T-helper 22 cell (primary cell): ENCODE results near the gene INO80C.
"Not testable (repeated sequence)": the region's sequence is repeated elsewhere in the genome, so short reads cannot be mapped to it uniquely, and the experiment has no call there.

Experiments used
- DNase-seq: peaks from one replicate; pipeline ENCODE4 v3.0.0-alpha.2; 2020; ENCODE audit warnings: low read depth

Gene INO80C

GRCh38 chr18:35487525-35487924, 10.2 kb downstream of the INO80C start:
- DNase-seq: not testable (repeated sequence)

GRCh38 chr18:35485852-35486251, 11.9 kb downstream of the INO80C start:
- no peak for DNase-seq

- DNase-seq: no peak
Measured at GRCh38 chr18:35484034-35484433, 13.7 kb downstream of the INO80C start.

- DNase-seq: no peak
Measured at GRCh38 chr18:35481960-35482366, 15.8 kb downstream of the INO80C start.

GRCh38 chr18:35479911-35480586, 17.7 kb downstream of the INO80C start:
- DNase-seq: no peak

GRCh38 chr18:35478520-35479435, 19.0 kb downstream of the INO80C start:
- no peak for DNase-seq

- no peak for DNase-seq
Measured at GRCh38 chr18:35477974-35478373, 19.8 kb downstream of the INO80C start.

- no peak for DNase-seq
Measured at GRCh38 chr18:35477497-35477896, 20.3 kb downstream of the INO80C start.

GRCh38 chr18:35474884-35475283, 22.9 kb downstream of the INO80C start:
- no peak for DNase-seq

GRCh38 chr18:35473562-35473961, 24.2 kb downstream of the INO80C start:
- no peak for DNase-seq

GRCh38 chr18:35470435-35470834, 27.3 kb downstream of the INO80C start:
- no peak for DNase-seq

- DNase-seq: no peak
Measured at GRCh38 chr18:35469725-35470124, 28.0 kb downstream of the INO80C start.

- DNase-seq: no peak
Measured at GRCh38 chr18:35468711-35469110, 29.0 kb downstream of the INO80C start.

- no peak for DNase-seq
Measured at GRCh38 chr18:35467624-35468016, 30.1 kb downstream of the INO80C start.

- no peak for DNase-seq
Measured at GRCh38 chr18:35466815-35467623, 30.7 kb downstream of the INO80C start.

- DNase-seq: no peak
Measured at GRCh38 chr18:35466334-35466733, 31.4 kb downstream of the INO80C start.

GRCh38 chr18:35465329-35465728, 32.4 kb downstream of the INO80C start:
- no peak for DNase-seq

- no peak for DNase-seq
Measured at GRCh38 chr18:35464831-35465279, 32.9 kb downstream of the INO80C start.

- DNase-seq: no peak
Measured at GRCh38 chr18:35463827-35464226, 33.9 kb downstream of the INO80C start.

GRCh38 chr18:35463050-35463449, 34.7 kb downstream of the INO80C start:
- DNase-seq: no peak

- DNase-seq: no peak
Measured at GRCh38 chr18:35460736-35461161, 37.0 kb downstream of the INO80C start.

GRCh38 chr18:35459997-35460396, 37.8 kb downstream of the INO80C start:
- DNase-seq: no peak
